DMS53 treated with DMSO at 0.1 percent for 48 hours (cell line): Measurements from ENCODE around the gene CHRM3.

Experiments used
- DNase-seq: peaks from one replicate; lab custom pipeline; 2025; ENCODE audit not compliant: unreplicated experiment; lab: John Stamatoyannopoulos, UW

The CHRM3 gene

DNA sequence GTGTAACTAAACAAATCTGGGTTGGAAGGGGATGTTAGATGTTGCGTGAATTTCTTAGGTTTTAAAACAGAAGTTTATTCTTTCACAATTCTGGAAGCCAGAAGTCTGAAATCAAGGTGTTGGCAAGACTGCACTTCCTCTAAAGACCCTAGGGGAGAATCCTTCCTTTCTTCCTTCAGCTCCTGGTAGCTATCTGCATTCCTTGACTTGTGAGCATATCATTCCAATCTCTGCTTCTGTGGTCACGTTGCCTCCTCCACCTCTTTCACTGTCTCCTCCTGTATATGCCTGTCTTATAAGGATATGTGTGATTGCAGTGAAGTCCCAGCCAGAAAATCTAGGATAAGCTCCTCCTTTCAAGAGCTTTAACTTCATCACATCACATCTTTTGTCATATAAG lies 7.7 kb downstream of the CHRM3 start:
- no peak for DNase-seq

DNA sequence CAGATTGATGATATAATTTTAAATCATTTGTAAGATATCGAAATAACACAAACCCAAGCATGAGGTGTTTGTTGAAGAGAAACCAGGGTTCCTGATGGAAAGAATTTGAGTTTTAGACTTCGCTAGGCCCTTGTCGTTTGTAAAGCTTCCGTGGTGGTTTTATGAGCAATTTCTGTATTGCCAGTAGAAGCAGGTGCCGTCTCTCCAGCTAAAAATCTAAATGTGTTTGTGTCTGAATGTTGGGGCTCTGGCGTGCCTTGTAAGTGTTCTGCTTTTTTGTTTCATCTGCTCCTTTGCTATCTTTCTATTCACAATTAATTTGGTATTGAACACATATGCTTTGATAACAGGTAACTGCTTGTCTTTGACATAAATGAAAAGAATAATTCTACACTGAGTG lies 27.5 kb downstream of the CHRM3 start:
- DNase-seq, result no peak

DNA sequence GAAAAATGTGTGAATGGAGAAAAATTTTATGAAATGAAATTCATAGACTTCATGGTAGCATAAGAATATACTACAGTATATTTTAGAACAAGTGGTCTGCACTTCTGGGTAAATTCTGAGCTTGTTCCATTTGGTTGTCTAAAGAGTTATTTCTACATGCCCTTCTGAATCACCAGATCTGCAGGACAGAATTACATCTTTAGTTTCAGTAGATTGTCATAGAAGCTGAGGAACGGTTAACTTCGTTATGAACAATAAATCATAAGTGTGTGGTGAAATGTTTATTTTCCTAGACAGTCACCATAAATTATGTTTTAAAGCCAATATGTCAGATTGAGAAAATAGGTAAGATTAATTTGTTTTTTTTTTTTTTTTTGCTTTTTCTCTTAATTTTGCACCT lies 30.9 kb downstream of the CHRM3 start:
- DNase-seq, result no peak

DNA sequence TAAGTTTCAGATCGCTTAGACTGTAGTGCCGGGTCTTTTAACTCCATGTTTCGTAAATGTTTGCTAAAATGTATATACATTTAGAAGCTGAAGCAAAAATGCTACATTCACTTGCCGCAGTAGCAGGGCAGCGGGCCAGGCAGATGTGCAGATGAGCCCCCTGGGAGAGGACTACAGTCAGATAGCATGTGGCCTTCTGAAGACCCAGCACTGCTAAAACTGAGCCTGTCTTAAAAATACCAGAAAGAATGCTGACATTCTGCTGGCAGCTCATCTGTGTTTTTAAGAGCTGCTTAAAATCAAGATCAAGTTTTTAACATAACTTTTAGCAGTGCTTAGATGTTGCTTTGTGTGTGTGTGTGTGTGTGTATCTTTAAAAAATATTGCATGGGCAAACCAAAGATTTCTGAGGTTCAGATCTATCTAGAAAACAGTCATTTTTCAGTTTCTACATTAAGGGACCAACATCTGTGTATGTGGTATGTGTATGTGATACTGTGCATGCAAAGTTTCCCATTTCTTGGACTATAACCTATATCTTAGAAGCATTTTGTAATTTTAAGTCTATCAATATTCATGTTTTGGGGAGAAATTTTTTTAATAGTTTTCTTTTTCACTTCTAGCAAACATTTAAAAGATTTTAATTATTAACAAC lies 31.7 kb downstream of the CHRM3 start:
- no peak for DNase-seq

DNA sequence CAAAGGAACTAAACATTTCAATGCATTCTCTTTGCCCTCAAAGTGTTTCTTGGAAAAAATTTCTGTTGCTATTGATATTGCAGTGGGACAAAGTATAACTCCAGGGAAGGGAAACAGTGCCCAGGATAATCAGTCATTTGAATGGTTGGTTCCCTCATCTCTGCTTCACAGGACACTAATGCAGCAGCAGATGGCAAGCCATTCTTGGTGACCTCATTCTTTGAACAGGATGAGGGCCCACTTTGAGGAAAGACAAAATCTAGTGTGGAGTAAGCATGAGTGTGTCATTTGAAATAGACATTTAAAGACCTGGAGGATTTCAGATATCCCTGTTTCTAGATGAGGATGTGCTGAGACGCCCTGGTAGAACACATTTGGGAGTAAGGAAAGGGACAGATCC lies 32.3 kb downstream of the CHRM3 start:
- no peak for DNase-seq

DNA sequence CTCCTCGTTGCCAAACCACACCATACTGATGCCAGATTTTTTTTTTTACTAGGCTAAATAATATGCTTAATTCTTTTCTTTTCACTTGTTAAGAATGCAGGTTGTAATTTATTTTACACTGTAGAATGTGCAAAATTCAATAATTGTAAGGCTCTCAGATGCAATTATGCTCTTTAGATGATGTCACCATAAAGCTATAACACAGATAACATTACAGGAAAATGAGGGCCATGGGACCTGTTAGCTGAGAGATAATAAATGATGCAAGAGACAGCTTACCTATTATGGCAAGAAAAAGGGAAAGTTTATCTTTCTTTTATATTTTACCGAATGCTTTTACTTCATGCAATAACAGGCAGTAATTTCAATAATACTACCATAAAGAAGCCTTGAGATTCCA lies 35.4 kb downstream of the CHRM3 start:
- no peak for DNase-seq

DNA sequence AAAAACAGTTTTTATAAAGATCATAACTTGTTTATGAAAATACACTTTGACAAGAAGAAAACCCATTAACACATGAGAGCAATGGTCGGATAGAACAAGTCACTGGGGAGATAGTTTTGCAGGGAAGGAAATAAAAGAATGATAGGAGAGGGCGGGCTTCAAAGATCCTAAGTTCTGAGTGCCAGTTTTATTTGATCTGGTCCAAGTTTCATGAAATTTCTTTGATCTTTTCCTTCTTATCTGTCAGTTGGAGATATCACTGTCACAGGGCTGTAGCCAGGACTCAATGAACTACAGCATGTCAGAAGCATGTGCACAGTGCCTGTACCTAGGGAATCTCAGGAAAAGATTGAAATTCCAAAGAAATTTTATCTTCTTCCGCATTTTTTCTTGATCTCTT lies 36.5 kb downstream of the CHRM3 start:
- no peak for DNase-seq

DNA sequence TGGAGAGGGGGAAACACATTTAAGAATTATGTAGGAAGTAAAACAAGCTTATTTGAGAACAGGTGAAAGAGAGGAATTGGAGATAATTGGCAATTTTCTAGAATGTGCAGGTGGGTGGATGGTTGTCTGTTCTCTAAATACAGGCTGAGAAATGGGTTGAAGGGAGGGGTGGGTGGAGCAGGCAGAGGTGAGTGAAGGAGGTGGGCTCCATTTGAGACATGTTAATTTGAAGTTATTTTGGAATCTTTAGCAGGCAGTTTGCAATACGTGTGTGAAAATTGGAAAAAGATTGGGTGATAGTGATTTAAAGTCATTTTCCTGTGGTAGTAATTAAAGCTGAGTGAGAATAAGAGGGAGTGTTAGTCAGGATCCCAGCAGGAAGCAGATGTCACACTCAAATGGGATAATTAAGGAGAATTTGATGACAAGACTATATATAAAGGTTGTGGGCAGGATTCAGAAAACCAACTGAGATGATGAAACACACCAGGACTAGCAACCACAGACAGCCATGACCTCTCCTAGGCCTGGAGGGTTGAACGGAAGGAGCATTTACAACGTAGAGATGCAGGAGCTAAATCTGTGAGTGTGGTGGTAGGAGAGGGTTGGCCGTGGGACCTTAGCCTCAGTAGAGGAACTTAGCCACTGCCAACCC lies 40.6 kb downstream of the CHRM3 start:
- DNase-seq, result no peak

DNA sequence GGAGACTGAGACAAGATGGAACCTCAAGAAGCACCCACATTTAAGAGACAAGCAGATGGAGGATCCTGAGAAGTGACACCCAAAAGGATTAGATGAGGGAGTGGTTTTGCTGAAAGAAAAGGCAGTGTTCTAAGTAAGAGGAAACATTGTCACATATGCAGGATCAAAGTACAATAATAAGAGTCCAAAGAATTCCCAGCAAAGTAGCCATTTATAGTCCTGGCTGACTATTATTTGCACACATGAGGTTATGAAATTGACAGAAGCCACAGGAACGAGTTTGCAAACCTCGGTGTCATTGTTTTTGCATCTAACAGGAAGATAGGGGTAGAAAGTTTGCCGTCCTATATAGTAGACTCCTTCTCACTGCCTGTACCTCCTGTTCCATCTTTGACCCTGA lies 41.3 kb downstream of the CHRM3 start:
- DNase-seq, result no peak

DNA sequence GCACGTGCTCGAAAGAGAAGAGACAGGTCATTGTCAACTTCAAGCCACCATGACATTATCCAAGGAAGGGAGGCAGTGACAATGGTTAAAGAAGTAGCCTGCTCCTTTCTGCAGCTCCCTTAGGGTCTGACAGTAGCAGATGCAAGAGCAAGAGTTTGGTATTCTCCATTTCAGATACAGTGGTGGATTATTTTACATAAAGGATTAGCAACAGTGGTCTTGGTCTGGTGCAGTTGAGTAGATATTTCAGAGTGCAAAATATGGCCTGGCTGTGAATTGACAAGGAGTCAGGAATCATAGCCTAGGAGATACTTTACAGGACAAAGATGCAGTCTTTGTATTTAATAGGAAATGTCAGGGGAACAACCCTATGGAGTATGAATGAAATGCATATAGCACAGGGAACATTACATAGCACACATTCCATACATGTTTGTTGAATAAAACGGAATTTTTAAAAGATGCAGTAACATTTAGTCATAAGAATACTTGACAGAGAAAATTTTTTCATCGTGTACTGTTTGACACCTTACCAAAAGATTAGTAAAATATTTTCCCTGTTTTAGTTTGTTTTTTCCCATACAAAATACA lies 41.8 kb downstream of the CHRM3 start:
- DNase-seq, result no peak

DNA sequence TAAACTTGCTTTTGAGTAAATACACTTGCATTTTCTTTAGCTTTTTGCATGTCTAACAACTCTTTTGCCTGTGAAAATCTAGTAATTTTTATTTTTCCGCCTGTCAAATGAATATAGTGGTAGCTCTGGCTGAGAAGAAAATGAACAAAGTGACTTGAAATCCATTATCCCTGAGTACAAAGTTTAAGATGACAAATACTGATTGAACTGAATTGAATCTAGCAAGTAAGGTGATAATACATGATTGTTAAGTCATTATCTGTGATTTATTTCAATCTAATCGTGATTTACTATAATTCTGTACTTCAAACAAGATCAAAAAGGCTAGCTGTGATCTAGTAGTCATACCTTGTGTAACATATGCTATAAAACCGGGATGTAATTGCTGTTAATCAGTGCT lies 42.8 kb downstream of the CHRM3 start:
- no peak for DNase-seq

DNA sequence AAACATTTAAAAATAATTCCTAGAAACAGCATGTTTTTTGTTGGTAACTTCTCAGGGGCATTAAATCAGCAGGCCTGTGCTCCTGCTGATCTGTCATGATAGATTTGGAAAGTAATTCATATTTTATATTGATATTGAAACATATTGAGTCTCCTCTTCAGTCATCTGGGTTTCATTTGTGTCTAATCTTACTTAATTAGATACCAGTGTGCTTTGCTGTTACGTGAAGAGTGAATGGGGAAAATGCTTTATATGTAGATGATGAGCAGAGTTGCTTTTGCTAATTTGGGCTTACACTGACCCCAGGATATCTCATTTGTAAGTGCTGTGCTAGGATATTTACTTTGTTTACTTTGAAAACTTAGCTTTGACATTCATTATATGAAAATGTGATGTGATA lies 45.9 kb downstream of the CHRM3 start:
- DNase-seq, result no peak

DNA sequence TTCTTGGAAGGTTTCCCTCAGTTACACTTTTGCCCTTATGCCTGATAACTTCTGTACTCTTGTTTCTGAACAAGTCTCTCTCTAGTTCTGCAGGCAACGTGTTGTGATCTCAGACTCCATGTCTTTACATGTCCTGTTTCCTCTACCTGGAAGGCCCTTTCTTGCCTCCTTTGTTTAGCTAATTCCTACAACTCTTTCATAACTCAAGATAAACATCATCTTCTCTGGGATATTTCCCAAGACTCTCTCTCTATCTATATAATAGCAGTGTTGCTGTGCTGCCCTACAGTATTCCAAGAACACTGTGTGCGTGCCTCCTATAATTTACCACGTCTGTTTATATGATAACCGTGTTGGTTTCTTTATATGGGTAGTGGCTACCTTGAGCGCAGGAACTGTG lies 47.8 kb downstream of the CHRM3 start:
- DNase-seq, result no peak
